Erythroblast (primary cell): ENCODE measurements around the gene SURF6.
A peak's percentile ranks its signal among the peaks of the same experiment; 100 is the strongest.

ENCODE experiments used
- GATA1 ChIP-seq: IDR thresholded peaks from 2 replicates; pipeline ENCODE4 v1.6.1; 2011; ENCODE audit warnings: low read depth, mild to moderate bottlenecking, control low read depth, low read length, moderate library complexity
- POLR2A ChIP-seq: IDR thresholded peaks from 2 replicates; pipeline ENCODE4 v1.6.1; 2011; ENCODE audit warnings: mild to moderate bottlenecking, low read length

GRCh38 chr9:133351908-133352634 lies 16.1 kb upstream of the SURF6 start:
- TF ChIP-seq GATA1, result no peak
- TF ChIP-seq POLR2A, result peak; percentile 36
